NOMO-1 (cell line): Measurements from ENCODE around the gene NETO1.

ENCODE experiments used
- DNase-seq, 2 experiments: peaks; one replicate each; lab custom pipeline; 2025; ENCODE audit not compliant: unreplicated experiment in 2 of 2; lab: John Stamatoyannopoulos, UW

The NETO1 gene

DNA sequence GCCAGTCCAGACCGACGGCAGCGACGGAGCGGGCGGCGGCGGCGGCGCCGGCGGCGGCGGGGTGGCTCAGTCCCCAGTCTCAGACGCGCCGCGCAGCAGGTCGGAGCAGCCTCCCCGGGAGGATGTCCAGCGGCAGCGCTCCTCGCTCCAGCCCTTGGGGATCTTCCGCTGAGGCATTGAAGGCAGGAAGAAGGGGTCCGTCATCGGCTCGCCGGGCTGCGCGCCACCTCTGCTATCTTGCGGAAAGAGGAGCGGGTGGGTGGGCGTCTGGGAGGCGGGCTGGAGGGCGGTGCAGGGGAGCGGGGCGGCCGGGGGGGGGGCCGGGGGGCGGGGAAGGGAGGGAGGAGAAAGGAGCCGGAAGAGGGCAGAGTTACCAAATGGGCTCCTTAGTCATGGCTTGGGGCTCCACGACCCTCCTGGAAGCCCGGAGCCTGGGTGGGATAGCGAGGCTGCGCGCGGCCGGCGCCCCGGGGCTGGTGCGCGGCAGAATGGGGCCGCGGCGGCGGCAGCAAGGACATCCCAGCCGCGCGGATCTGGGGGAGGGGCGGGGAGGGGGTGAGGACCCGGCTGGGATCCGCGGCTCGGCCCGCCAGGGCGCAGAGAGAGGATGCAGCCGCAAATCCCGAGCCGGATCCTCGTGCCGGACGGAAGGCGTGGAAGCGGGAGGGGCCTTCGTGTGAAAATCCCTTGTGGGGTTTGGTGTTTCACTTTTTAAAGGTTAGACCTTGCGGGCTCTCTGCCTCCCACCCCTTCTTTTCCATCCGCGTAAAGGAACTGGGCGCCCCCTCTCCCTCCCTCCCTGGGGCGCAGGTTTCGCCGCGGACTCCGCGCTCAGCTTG, at the start of gene NETO1:
Gene NETO1 (minus strand): TSS at position 242 of the 839 bp plus-strand sequence. CDS start 696 bp downstream, outside the sequence.
- DNase-seq = no peak

- no peak for DNase-seq
These were observed 42.3 kb upstream of the NETO1 start for GRCh38 chr18:72910045-72910444.

DNA sequence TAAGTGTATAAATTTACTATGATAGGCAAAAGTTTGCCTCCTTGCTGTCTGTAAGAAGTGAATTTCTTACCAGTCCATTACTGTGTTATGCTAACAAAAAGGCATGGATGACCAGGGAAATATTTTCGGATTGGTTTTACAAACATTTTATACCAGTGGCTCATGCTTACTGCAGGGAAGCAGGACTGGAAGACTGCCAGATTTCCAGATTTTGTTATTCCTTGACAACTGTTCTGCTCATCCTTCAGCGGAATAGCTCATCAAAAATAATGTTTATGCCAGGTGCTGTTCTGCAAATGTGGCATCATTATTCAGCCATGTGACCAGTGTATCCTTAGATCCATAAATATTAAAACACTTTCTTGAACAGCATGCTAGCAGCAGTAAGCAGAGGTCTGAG, 40.4 kb upstream of the NETO1 start:
- DNase-seq = no peak

GRCh38 chr18:72903033-72903432, 35.2 kb upstream of the NETO1 start:
- DNase-seq = no peak

DNA sequence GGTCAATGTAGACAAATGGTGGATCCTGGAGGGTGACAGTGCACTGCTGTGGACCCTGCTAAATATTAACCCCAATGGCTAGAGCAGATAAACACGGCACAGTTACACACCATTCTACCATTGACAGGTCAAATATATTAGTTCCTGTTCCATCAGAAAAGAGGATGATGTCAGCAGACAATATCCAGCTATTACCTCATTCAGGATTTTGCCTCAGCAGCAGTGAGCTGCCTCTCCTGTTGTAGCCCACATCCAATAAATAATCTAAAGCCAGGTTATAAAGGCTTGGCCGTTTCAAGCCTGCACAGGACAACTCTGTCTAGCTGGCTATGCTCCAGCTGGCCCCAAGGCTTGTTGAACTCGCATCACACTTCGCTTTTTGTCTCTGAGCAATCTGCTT, 31.6 kb upstream of the NETO1 start:
- DNase-seq = no peak

- no peak for DNase-seq
These were observed 31.1 kb upstream of the NETO1 start for GRCh38 chr18:72898870-72899269.

GRCh38 chr18:72895548-72895947, 27.8 kb upstream of the NETO1 start:
- no peak for DNase-seq

GRCh38 chr18:72878561-72878960, 10.8 kb upstream of the NETO1 start:
- no peak for DNase-seq

DNA sequence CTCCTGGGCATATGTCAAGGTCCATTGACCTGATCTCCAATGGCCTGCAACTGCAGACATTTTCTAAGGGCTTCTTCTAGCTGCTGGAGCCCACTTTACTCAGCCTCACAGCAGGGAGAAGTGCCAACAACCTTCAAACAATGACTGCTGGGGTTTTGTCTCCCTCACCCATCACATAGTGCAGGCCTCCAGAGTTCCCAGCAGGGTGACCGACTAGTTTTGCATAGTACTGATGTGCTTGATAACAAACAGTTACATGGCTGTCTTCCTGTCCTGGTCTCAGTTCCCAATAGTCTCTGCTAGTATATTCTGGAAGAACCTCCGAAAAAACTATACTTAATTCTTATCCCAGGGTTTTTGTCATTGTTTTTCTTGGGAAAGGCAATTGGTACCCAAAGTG, 10.4 kb upstream of the NETO1 start:
- no peak for DNase-seq

- DNase-seq = no peak
These were observed 3.3 kb upstream of the NETO1 start for GRCh38 chr18:72871091-72871490.

DNA sequence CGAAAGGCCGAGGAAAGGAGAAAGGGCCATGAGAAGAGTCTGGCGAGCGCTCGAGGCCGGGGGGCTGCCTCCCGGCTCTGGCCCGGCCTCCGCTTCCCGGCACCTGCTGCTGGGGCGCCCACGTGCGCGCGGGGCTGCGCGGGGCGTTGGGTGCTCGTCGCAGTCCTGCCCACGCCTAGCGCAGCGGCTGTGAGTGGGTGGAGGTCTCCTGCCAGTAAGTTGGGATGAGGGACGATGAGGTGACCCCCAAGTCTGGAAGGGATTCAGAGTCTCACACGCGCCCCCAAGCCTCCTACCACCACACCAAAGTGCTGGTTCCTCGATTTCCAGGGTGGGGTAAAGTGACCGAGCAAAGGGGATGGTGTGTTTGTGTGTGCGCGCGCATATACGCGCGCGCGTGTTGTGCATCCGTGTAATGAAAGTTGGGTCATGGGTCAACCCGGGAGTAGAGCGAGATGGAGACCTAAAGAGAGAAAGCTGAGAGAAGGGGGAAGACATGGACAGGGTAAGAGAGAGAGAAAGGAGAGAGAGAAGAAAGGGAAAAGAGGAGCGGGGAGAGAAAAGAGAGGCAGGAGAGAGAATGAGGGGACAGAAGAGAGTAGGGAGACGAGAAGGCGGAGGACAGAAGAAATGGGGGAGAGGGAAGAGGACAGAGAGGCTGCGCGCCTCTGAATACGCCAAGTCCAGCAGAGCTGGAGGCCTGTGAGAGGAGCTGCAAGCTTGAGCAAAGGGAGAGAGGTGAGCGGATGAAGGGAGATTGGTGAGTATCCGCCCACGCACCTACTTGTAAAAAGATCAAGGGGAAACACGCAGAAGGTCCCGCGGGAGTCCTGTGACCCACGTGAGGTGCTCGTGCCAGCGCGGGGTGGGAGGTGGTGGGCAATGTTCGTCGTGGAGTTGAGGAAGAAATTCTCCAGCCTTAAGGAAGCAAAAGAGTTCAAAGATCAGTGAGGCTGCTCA, 1.7 kb upstream of the NETO1 start:
- no peak for DNase-seq

DNA sequence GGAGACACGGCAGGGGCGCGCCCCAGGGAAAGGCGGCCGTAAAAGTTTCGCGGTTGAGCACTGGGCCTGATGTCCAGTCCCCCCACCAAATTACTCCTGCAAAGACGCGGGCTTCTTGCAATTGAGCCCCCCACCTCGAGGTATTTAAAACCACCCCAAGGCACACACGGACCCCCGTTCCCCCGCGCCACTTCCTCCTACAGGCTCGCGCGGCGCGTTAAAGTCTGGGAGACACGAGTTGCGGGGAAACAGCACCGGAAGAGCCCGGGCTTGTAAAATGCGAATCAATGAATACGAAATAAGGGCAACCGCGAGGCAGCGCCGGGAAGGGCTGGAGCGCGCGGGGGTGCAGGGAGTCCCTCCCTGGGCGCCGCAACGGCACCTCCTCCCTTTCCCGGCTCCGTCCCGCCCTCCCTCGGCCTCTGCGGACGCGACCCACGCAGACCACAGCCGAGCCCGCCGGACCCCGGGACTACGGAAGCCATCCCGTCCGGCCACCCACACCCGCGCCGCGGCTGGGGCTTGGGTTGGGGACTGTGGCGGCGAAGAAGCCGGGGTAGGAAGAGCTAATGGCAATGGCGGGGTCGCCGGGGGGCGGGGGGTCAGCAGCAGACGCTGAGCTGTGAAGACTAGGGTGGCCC, 918 bp upstream of the NETO1 start:
- DNase-seq = no peak

DNA sequence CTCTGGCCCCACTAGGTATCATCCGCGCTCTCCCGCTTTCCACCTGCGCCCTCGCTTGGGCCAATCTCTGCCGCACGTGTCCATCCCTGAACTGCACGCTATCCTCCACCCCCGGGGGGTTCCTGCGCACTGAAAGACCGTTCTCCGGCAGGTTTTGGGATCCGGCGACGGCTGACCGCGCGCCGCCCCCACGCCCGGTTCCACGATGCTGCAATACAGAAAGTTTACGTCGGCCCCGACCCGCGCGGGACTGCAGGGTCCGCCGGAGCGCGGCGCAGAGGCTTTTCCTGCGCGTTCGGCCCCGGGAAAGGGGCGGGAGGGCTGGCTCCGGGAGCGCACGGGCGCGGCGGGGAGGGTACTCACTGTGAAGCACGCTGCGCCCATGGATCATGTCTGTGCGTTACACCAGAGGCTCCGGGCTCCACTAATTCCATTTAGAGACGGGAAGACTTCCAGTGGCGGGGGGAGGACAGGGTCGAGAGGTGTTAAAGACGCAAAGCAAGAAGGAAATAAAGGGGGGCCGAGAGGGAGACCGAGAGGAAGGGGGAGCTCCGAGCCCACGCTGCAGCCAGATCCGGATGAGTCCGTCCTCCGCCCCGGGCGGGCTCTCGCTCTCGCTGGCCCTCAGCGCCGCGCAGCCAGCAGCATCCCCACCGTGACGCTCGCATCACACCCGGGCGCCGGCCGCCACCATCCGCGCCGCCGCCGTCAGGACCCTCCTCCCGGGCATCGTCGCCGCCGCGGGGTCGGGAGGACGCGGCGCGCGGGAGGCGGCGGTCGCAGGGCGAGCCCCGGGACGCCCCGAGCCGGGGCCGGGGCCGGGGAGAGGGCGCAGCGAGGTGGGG, 664 bp downstream of the NETO1 start:
- peak; percentile 39 to 80 for DNase-seq

- DNase-seq = no peak
These were observed 1.3 kb downstream of the NETO1 start for GRCh38 chr18:72866442-72866900.

DNA sequence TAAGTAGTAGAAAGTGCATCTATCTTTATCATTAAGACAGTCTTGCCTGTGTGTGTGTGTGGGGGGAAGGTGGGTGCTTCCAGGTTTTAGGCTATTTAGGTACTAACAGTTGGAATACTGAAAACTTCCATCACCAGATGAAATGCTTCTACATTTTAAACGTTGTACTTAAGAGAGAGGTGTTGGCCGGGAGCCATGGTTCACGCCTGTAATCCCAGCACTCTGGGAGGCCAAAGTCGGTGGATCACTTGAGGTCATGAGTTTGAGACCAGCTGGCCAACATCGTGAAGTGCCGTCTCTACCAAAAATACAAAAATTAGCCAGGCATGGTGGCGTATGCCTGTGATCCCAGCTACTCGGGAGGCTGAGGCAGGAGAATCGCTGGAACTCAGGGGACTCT, 4.0 kb downstream of the NETO1 start:
- no peak for DNase-seq

GRCh38 chr18:72859088-72859487, 8.7 kb downstream of the NETO1 start:
- DNase-seq = no peak

- no peak for DNase-seq
These were observed 18.1 kb downstream of the NETO1 start for GRCh38 chr18:72849671-72850070.

- no peak for DNase-seq
These were observed 19.1 kb downstream of the NETO1 start for GRCh38 chr18:72848503-72849237.

DNA sequence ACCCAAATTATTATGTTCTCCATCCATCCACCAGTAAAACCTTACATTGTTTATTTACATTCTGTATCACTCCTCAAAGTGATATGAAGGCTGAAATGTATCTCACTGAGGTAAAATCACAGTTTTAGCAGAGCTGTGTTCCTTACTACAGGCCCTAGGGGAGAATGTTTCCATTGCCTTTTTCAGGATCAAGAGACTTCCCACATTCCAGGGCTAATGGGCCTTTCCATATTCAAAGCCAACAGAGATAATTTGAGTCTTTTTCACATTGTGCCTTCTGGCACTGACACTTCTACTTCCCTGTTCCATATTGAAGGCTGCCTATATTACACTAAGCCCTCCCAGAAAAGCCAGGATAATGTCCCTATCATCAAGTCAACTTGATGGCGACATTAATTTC, 20.0 kb downstream of the NETO1 start:
- no peak for DNase-seq
